Common myeloid progenitor, CD34-positive (primary cell): Measurements from ENCODE around the gene CNTLN.
A peak's percentile ranks its signal among the peaks of the same experiment; 100 is the strongest.

Source experiments
- CTCF ChIA-PET: fragments of 350-600 bp; sonication (Branson Sonifier 250); formaldehyde crosslinking; loops from one replicate; lab custom pipeline; 2021; ENCODE audit warnings: antibody characterized with exemption; lab: Charles Lee
- POLR2A ChIA-PET: fragments of 350-600 bp; sonication (Branson Sonifier 250); formaldehyde crosslinking; loops from one replicate; lab custom pipeline; 2021; ENCODE audit warnings: antibody characterized with exemption; lab: Charles Lee
- DNase-seq, 3 donors: peaks; one replicate each; pipeline versions ENCODE4 v3.0.0 to v3.0.0-alpha.2; 2013
- H3K27ac ChIP-seq, 2 experiments: 1 replicate in 1 of 2; 2 replicates in 1 of 2; pipeline ENCODE4 v1.7.0; 2013; ENCODE audit warnings: inconsistent platforms in 2 of 2, low read length in 2 of 2, mild to moderate bottlenecking in 2 of 2, low read depth in 1 of 2, moderate library complexity in 1 of 2; ENCODE audit not compliant: severe bottlenecking in 2 of 2, insufficient read depth in 1 of 2, poor library complexity in 1 of 2
- H3K27me3 ChIP-seq, 5 experiments: replicated peaks in 2 of 5; 1 replicate in 3 of 5; 2 replicates in 2 of 5; pipeline versions ENCODE4 v1.6.1 to v1.7.0; 2013; ENCODE audit warnings: low read length in 4 of 5, mild to moderate bottlenecking in 2 of 5, moderate library complexity in 2 of 5, inconsistent platforms in 1 of 5; ENCODE audit not compliant: insufficient read depth in 5 of 5, control insufficient read depth in 4 of 5
- H3K36me3 ChIP-seq, 4 experiments: 1 replicate in 2 of 4; 2 replicates in 2 of 4; pipeline versions ENCODE4 v1.6.1 to v1.7.0; 2013; ENCODE audit warnings: low read length in 3 of 4, control low read depth in 1 of 4, mild to moderate bottlenecking in 1 of 4; ENCODE audit not compliant: control insufficient read depth in 4 of 4, insufficient read depth in 4 of 4
- H3K4me1 ChIP-seq, 4 experiments: 1 replicate in 3 of 4; 2 replicates in 1 of 4; pipeline versions ENCODE4 v1.6.1 to v1.7.1; 2013; ENCODE audit warnings: low read length in 3 of 4, mild to moderate bottlenecking in 3 of 4, control low read depth in 1 of 4, inconsistent platforms in 1 of 4, moderate library complexity in 1 of 4; ENCODE audit not compliant: control insufficient read depth in 4 of 4, insufficient read depth in 4 of 4; ENCODE audit errors: control extremely low read depth in 1 of 4
- H3K4me3 ChIP-seq, 7 experiments: 1 replicate in 4 of 7; 2 replicates in 3 of 7; pipeline versions ENCODE4 v1.5.1 to v1.7.0; 2013; ENCODE audit warnings: mild to moderate bottlenecking in 7 of 7, low read length in 6 of 7, moderate library complexity in 6 of 7, inconsistent platforms in 2 of 7, low read depth in 2 of 7, control low read depth in 1 of 7; ENCODE audit not compliant: insufficient read depth in 4 of 7, control insufficient read depth in 1 of 7; ENCODE audit errors: extremely low read depth in 1 of 7
- H3K9me3 ChIP-seq, 5 experiments: 1 replicate in 4 of 5; 2 replicates in 1 of 5; pipeline versions ENCODE4 v1.6.1 to v1.7.1; 2013; ENCODE audit warnings: low read length in 4 of 5, mild to moderate bottlenecking in 2 of 5, inconsistent platforms in 1 of 5, low read depth in 1 of 5, moderate library complexity in 1 of 5; ENCODE audit not compliant: control insufficient read depth in 4 of 5, insufficient read depth in 2 of 5; ENCODE audit errors: control extremely low read depth in 1 of 5
- WGBS: methylation state at CpG from one replicate; pipeline ENCODE4 v1.1.5; 2013; ENCODE audit not compliant: insufficient coverage; 5-methylcytosine and 5-hydroxymethylcytosine counted together

CNTLN gene

DNA sequence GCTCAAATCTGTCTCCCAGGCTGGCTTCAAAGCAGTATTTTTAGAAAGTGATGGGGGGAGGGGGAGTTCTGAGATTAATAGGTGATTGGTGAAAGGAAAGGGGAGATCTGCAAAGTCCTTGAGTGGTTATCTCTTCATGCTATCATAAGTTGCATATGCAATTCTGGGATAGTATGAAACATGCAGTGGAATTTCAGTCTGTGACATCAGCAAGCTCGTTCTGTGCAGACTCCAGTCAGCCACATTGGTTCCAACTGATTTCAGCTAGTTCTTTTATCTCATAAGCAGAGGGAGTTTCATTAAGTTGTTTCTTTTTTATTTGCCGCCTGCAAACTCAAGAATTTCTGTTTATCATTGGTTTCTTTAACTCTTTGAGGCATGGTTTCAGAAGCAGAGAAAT is 263.5 kb downstream of the CNTLN start:
- Histone ChIP-seq H3K27ac (no peak overlapping the region), H3K36me3 (peaks cover 2 to 7% (median 3%) of the 10 kb centered on the region in 4 experiments), H3K27me3 (no peaks in the 10 kb centered on the region), H3K9me3 (no peaks in the 10 kb centered on the region), H3K4me3 (no peak overlapping the region), H3K4me1 (no peaks in the 10 kb centered on the region)
- DNase-seq = no peak
- ChIA-PET CTCF (no interaction called here), POLR2A (interaction anchor here (0.6 kb wide), 1 partner anchor 14 kb away, joined by 4 read pairs; no protein-coding TSS in a partner anchor)
- WGBS = no CpG with 5 or more reads among the region's 2 CpGs

- no peaks in the 10 kb centered on the region for H3K4me1 ChIP-seq
- POLR2A ChIA-PET = no interaction called here
- CTCF ChIA-PET = interaction anchor here (1.2 to 1.4 kb wide), 3 partner anchors 15 to 284 kb away, joined by 3 to 4 read pairs (median 3); partner anchors contain the start of gene CNTLN
- H3K27me3 ChIP-seq = no peaks in the 10 kb centered on the region
- no peaks in the 10 kb centered on the region for H3K9me3 ChIP-seq
- no CpG with 5 or more reads among the region's 2 CpGs for WGBS
- H3K36me3 ChIP-seq = peaks cover 0 to 4% (median under 1%) of the 10 kb centered on the region in 4 experiments
- no peak for DNase-seq
- no peak overlapping the region for H3K27ac ChIP-seq
- no peak overlapping the region for H3K4me3 ChIP-seq
These were observed 267.0 kb downstream of the CNTLN start for GRCh38 chr9:17401858-17402257.

- WGBS = 93% methylated on average over 2 of the region's 2 CpGs
- CTCF ChIA-PET = interaction anchor here (1.2 to 1.4 kb wide), 4 partner anchors 15 to 285 kb away, joined by 3 to 4 read pairs (median 3); partner anchors contain the start of gene CNTLN
- POLR2A ChIA-PET = no interaction called here
- no peaks in the 10 kb centered on the region for H3K9me3 ChIP-seq
- H3K4me3 ChIP-seq = no peak overlapping the region
- no peak overlapping the region for H3K27ac ChIP-seq
- peak; percentile 14 to 50 (median 43) for DNase-seq
- H3K36me3 ChIP-seq = peaks cover 0 to 4% (median under 1%) of the 10 kb centered on the region in 4 experiments
- H3K4me1 ChIP-seq = no peaks in the 10 kb centered on the region
- no peaks in the 10 kb centered on the region for H3K27me3 ChIP-seq
These were observed 267.5 kb downstream of the CNTLN start for GRCh38 chr9:17402309-17402708.

DNA sequence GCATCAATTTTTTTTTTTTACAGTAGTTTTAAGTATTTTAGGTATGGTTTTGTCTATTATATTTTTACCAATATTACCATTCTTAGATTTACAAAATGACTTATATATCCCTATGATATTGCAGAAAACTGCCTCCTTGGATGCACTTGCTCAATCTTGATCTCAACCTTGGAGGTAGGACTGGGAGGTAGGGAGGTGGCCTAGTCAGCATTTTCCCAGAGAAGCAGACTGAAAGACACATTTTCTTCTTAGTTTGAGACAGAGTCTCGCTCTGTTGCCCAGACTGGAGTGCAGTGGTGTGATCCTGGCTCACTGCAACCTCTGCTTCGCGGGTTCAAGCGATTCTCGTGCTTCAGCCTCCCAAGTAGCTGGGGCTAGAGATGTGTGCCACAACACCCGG is 268.7 kb downstream of the CNTLN start:
- H3K27ac ChIP-seq = no peak overlapping the region
- peaks cover 0 to 4% (median 0%) of the 10 kb centered on the region in 4 experiments for H3K36me3 ChIP-seq
- CTCF ChIA-PET = interaction anchor here (0.6 to 1.3 kb wide), 3 partner anchors 286 to 1500 kb away, joined by 3 to 4 read pairs (median 3); no protein-coding TSS in a partner anchor
- no peak overlapping the region for H3K4me3 ChIP-seq
- H3K9me3 ChIP-seq = no peaks in the 10 kb centered on the region
- no peaks in the 10 kb centered on the region for H3K27me3 ChIP-seq
- WGBS = 100% methylated on average over 6 of the region's 6 CpGs
- POLR2A ChIA-PET = no interaction called here
- DNase-seq = no peak
- no peaks in the 10 kb centered on the region for H3K4me1 ChIP-seq

DNA sequence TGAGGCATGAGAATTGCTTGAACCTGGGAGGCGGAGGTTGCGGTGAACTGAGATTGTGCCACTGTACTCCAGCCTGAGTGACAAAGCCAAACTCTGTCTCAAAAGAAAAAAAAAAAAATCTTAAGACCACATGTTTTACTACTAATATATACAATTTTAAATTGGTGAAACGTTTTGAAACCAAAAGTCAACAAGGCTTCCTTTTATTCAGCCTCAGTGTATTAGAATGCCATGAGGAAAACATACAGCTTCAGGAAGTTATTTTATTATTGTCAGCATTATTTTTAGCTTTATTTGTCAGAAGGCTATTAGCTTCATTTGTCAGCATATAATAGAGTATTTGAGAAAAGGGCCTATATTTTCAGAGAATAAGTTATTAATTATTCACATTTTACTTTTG is 280.1 kb downstream of the CNTLN start:
- DNase-seq = no peak
- CTCF ChIA-PET = no interaction called here
- WGBS = no CpG with 5 or more reads among the region's 3 CpGs
- Histone ChIP-seq H3K27me3 (no peaks in the 10 kb centered on the region), H3K4me1 (no peaks in the 10 kb centered on the region), H3K27ac (no peak overlapping the region), H3K9me3 (peaks cover 0 to 2% (median 0%) of the 10 kb centered on the region in 5 experiments), H3K36me3 (peaks cover 2 to 21% (median 5%) of the 10 kb centered on the region in 4 experiments), H3K4me3 (no peak overlapping the region)
- POLR2A ChIA-PET = interaction anchor here (0.7 kb wide), 1 partner anchor 343 kb away, joined by 4 read pairs; no protein-coding TSS in a partner anchor

DNA sequence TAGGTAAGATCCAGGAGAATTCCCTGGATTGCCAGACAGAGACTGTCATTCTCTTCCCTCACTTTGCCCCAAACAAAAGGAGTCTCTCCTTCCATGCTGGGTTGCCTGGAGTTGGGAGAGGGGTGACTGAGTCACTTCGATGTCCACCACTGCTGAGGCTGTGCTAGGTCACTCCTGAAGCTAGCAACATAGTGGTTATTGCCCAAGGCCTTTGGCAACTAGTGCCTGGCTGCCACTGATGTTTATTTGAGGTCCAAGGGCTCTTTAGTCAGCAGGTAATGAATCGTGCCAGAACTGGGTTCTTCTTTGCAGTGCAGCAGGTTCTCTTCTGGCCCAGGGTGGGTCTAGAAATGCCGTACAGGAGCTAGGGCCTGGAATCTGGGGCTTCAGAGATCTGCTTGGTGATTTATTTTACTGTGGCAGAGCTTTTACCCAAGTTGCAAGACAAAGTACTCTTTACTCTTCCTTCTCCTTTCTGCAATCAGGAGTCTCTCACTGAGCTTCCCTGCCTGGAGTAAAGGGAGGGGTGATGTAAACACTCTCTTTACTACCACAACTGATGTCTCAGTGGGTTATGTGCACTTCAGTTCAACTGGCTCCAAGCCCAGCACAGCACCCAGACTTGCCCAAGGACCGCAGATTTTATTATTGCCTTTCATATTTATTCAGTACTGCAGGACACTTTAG is 288.3 kb downstream of the CNTLN start:
- Histone ChIP-seq H3K4me1 (no peaks in the 10 kb centered on the region), H3K4me3 (no peak overlapping the region), H3K36me3 (peaks cover 0 to 11% (median 4%) of the 10 kb centered on the region in 4 experiments), H3K27me3 (no peaks in the 10 kb centered on the region), H3K9me3 (no peaks in the 10 kb centered on the region), H3K27ac (no peak overlapping the region)
- ChIA-PET POLR2A (no interaction called here), CTCF (no interaction called here)
- no peak for DNase-seq
- 100% methylated on average over 3 of the region's 4 CpGs for WGBS

DNA sequence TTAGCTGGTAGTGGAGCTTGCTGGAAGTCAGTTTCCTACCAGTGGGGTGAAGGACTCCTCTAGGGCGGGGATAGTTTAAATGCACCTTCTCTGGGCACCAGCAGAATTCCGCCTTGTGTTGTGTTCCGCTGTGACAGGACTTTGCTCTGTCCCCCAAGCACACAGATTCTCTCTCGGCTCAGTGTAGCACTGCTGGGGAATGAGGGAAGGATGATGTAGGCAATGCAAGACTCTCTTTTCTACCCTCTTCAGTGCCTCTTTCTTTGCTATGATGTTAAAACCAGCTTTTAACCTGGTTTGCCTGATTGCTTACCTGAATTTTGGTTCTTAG is 288.8 kb downstream of the CNTLN start:
- H3K27ac ChIP-seq = no peak overlapping the region
- no peak overlapping the region for H3K4me3 ChIP-seq
- H3K27me3 ChIP-seq = no peaks in the 10 kb centered on the region
- no peaks in the 10 kb centered on the region for H3K4me1 ChIP-seq
- POLR2A ChIA-PET = no interaction called here
- WGBS = no CpG with 5 or more reads among the region's 4 CpGs
- no peak for DNase-seq
- CTCF ChIA-PET = no interaction called here
- H3K9me3 ChIP-seq = no peaks in the 10 kb centered on the region
- H3K36me3 ChIP-seq = peaks cover 0 to 11% (median 4%) of the 10 kb centered on the region in 4 experiments
